K562 (cell line): ENCODE data around the gene IMMP2L. TPM values are rescaled to one million over a fixed set of nuclear protein-coding genes. Genes with fewer than 3 reads are reported as not detected.

ENCODE experiments used
- BCOR ChIP-seq: fragments of 450-650 bp; IDR thresholded peaks from 2 replicates; pipeline ENCODE4 v1.6.1; 2016
- BRF1 ChIP-seq: IDR thresholded peaks from 3 replicates; pipeline ENCODE4 v1.6.1; 2011; ENCODE audit warnings: borderline replicate concordance, mild to moderate bottlenecking; ENCODE audit not compliant: insufficient read length; ENCODE audit errors: extremely low read depth
- CTBP1 ChIP-seq: fragments of 450-650 bp; IDR thresholded peaks from 2 replicates; pipeline ENCODE4 v1.6.1; 2016; ENCODE audit warnings: borderline replicate concordance
- ETV6 ChIP-seq, 3 experiments: fragments of 150-350 bp in 1 of 3; sonication (generic) in 1 of 3; formaldehyde crosslinking in 1 of 3; IDR thresholded peaks; 2 replicates each; pipeline versions ENCODE4 v1.6.1 to v1.8.0; 2014 to 2022; ENCODE audit warnings: borderline replicate concordance in 2 of 3, low read depth in 2 of 3, antibody characterized with exemption in 1 of 3, low read length in 1 of 3, mild to moderate bottlenecking in 1 of 3, missing genetic modification reagents in 1 of 3
- HOXB6 ChIP-seq: fragments of 250-450 bp; sonication (Bioruptor Pico); IDR thresholded peaks from 2 replicates; pipeline ENCODE4 v1.5.1; 2022; ENCODE audit warnings: mild to moderate bottlenecking, borderline replicate concordance
- MCM7 ChIP-seq, 2 experiments: fragments of 450-650 bp; IDR thresholded peaks; 2 replicates each; pipeline ENCODE4 v1.6.1; 2016 to 2018
- NCOA1 ChIP-seq: fragments of 450-650 bp; IDR thresholded peaks from 2 replicates; pipeline ENCODE4 v1.6.1; 2016; ENCODE audit warnings: low read depth
- POLR2A ChIP-seq: fragments of 450-650 bp; conservative IDR thresholded peaks from 2 replicates; pipeline ENCODE4 v1.6.1; 2016
- POU5F1 ChIP-seq: fragments of 150-350 bp; IDR thresholded peaks from 2 replicates; pipeline ENCODE4 v1.6.1; 2014; ENCODE audit warnings: borderline replicate concordance, low read length, low read depth, mild to moderate bottlenecking; ENCODE audit not compliant: partially characterized antibody
- RERE ChIP-seq: sonication (generic); formaldehyde crosslinking; IDR thresholded peaks from 2 replicates; pipeline ENCODE4 v1.8.0; 2023; ENCODE audit warnings: missing genetic modification reagents, mild to moderate bottlenecking, borderline replicate concordance
- SNRNP70 ChIP-seq: fragments of 200-400 bp; formaldehyde crosslinking; optimal IDR thresholded peaks from 2 replicates; pipeline ENCODE3; 2017; ENCODE audit warnings: low read depth, low read length
- STAT5A ChIP-seq: IDR thresholded peaks from 2 replicates; pipeline ENCODE4 v1.6.1; 2012; ENCODE audit warnings: low read length, inconsistent platforms, borderline replicate concordance
- TEAD1 ChIP-seq, 2 experiments: fragments of 450-650 bp in 1 of 2; sonication (generic) in 1 of 2; formaldehyde crosslinking; IDR thresholded peaks; 2 replicates each; pipeline versions ENCODE4 v1.4.0 to v1.8.0; 2020 to 2022; ENCODE audit warnings: mild to moderate bottlenecking in 2 of 2, missing genetic modification reagents in 1 of 2
- THAP12 ChIP-seq: fragments of 250-450 bp; sonication (Bioruptor Pico); IDR thresholded peaks from 2 replicates; pipeline ENCODE4 v1.9.0; 2021; ENCODE audit warnings: mild to moderate bottlenecking, inconsistent platforms
- VEZF1 ChIP-seq: fragments of 200-800 bp; sonication (Bioruptor generic); IDR thresholded peaks from 2 replicates; pipeline ENCODE4 v1.6.1; 2017; ENCODE audit warnings: missing genetic modification characterization, missing compliant biosample characterization
- ZC3H8 ChIP-seq: fragments of 450-650 bp; IDR thresholded peaks from 2 replicates; pipeline ENCODE4 v1.6.1; 2017
- ZHX1 ChIP-seq: fragments of 150-350 bp; conservative IDR thresholded peaks from 2 replicates; pipeline ENCODE4 v1.6.1; 2014; ENCODE audit warnings: low read length
- polyA plus RNA-seq, 8 experiments: library from polyadenylated mRNA; depleted of rRNA in 4 of 8; stranded (reverse) in 5 of 8; unstranded in 3 of 8; fragments of >200 nt; fragmentation: Nextera tagmentation in 2 of 8; fragmentation: Illumina TruSeq in 1 of 8; extraction: Ambion mirVana in 2 of 8; extraction: Trizol in 1 of 8; gene quantifications; 2 replicates each; pipeline versions ENCODE4 v1.2.1 to v1.2.3, GENCODE V29; 2011 to 2014; ENCODE audit warnings: inconsistent platforms in 1 of 8, missing spikeins in 1 of 8
- total RNA-seq, 7 experiments: library from RNA; depleted of rRNA in 6 of 7; stranded (reverse); fragments of >200 nt in 6 of 7; fragmentation: Illumina TruSeq in 2 of 7; extraction: Trizol in 2 of 7; gene quantifications; 2 replicates each; pipeline versions ENCODE4 v1.2.1 to v1.2.3, GENCODE V29; 2011 to 2021; ENCODE audit warnings: low replicate concordance in 1 of 7

Gene IMMP2L
- total and polyA plus RNA-seq, 9 of the 15 experiments (the other 6 are each of a cell fraction or from before 2014, with no cell fraction given) = 29.7 to 116 (median 53.0) TPM

- TF ChIP-seq VEZF1 (peak; percentile 27; the same call in 1 of the 2 replicates), BRF1 (no peak), CTBP1 (peak; percentile 97), STAT5A (peak; percentile 63; the same call in 1 of the 2 replicates), TEAD1 (CRISPR knock-in tag; IDR thresholded peaks at IDR 0.05) (no peak), SNRNP70 (no peak), ZHX1 (no peak), BCOR (no peak), HOXB6 (CRISPR knock-in tag) (no peak), THAP12 (CRISPR knock-in tag) (no peak), POLR2A (no peak), MCM7 (IDR thresholded peaks at IDR 0.05) (no peak), ZC3H8 (no peak), NCOA1 (no peak; the same call in 1 of the 2 replicates), ETV6 (IDR thresholded peaks at IDR 0.05; ENCODE audit: borderline replicate concordance in 1 of 2, low read depth in 2 of 2, low read length in 1 of 2) (no peak), ETV6 (CRISPR knock-in tag; IDR thresholded peaks at IDR 0.05; ENCODE audit: borderline replicate concordance) (no peak), POU5F1 (no peak), RERE (no peak)
Observed at GRCh38 chr7:111223802-111224253, 338.5 kb downstream of the IMMP2L start (continued).
